ENCODE results near the gene CHST2. TPM values are rescaled to one million over a fixed set of nuclear protein-coding genes. Genes with fewer than 3 reads are reported as not detected.
A peak's percentile ranks its signal among the peaks of the same experiment; 100 is the strongest.

CHST2 gene
- total RNA-seq, 2 experiments from 2014 or later = 5.1 to 6.8 TPM

DNA sequence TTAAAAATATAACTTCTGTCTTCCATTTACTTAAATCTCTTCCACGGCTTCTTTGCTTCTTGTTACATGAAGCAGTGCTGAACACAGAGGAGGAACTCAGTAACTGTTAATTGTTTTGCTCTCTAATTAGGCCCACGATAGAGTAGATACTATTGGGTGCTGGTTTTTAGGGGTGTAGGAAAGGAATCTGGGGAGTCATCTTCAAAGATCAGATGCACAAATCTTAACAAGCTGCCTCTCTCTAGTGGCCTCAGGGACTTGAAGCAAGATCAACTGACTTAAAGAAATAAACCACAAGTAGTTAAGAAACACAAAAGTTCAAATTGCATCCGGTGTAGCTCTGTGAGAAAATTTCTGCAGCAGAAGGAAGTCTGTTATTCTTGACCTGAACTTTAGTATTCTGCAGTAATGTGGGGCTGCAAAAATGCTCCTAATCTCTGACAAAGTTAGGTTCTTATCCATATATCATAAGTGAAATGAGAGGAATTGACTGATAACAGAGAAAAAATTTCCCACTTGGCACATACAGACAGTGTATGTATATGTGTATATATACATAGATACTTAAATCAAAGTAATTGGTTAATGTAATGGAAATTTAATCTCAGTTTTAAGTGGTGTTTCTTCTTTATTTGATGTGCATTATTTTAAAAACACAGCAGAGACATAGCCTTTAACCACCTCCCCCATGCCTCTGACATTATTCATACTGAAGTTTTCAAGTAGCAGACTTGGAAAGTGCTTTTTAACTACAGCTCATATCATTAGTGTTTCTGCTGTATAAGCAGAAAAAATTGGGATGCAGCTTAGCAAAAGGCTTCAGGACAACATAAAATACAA lies 51.8 kb downstream of the CHST2 start:
- Mint-ChIP-seq H3K9me3 (ENCODE audit: low read depth) (peaks cover 22% of the 10 kb centered on the region), H3K36me3 (ENCODE audit: low read depth) (peaks cover 21% of the 10 kb centered on the region), H3K27ac (peak overlapping the region; percentile 94), H3K4me3 (peak overlapping the region; percentile 44), H3K4me1 (peaks cover 71% of the 10 kb centered on the region), H3K27me3 (no peaks in the 10 kb centered on the region)
- ChIA-PET POLR2A (interaction anchor here (0.7 kb wide), 1 partner anchor 107 kb away, joined by 3 read pairs; no protein-coding TSS in a partner anchor), CTCF (interaction anchor here (0.5 to 1.3 kb wide), 2 partner anchors 8 to 237 kb away, joined by 3 read pairs; no protein-coding TSS in a partner anchor)
- ATAC-seq (peak; percentile 71), DNase-seq (no peak)
- intact Hi-C loops (cut with DNase I, micrococcal nuclease) = no loop called here

DNA sequence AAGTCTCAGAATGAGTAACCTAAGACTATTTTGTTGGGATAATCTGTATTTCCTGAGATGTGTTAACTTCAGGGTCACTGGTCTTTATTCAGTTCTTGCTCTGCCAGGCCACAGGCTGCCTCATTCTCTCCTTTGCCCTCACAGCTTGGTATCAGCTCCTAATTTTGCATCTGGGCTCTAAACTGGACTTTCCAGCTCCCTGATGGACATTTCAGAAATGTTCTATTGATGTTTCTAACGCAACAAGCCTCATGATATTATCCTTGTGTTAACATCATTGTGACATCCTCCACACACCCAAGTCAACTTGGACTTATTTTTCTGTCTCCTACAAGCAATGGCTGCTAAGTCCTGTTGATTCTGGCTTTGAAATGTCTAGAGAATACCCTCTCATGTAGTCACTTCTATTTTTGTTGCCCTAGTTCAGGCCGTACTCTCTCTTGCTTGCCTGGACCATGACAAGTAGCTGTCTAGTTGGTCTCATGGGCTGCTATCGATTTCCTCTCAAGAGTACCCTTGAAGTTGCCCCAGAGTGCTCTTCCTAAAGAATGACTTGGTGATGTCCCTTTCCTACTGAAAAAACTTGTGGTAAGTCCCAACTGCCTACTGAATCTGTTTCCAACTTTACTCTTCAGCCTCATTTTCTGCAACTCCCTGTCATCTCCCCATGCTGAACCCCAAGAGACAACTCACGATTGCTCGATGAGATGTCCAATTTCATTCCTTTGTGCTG lies 52.7 kb downstream of the CHST2 start:
- Mint-ChIP-seq H3K4me1 (peaks cover 69% of the 10 kb centered on the region), H3K4me3 (no peak overlapping the region), H3K9me3 (ENCODE audit: low read depth) (peaks cover 22% of the 10 kb centered on the region), H3K27ac (peak overlapping the region; percentile 66), H3K36me3 (ENCODE audit: low read depth) (peaks cover 21% of the 10 kb centered on the region), H3K27me3 (no peaks in the 10 kb centered on the region)
- intact Hi-C loops (cut with DNase I, micrococcal nuclease) = no loop called here
- CTCF ChIA-PET = interaction anchor here (0.5 to 1.3 kb wide), 2 partner anchors 9 to 236 kb away, joined by 3 read pairs; no protein-coding TSS in a partner anchor
- ATAC-seq (no peak), DNase-seq (no peak)
- POLR2A ChIA-PET = no interaction called here

DNA sequence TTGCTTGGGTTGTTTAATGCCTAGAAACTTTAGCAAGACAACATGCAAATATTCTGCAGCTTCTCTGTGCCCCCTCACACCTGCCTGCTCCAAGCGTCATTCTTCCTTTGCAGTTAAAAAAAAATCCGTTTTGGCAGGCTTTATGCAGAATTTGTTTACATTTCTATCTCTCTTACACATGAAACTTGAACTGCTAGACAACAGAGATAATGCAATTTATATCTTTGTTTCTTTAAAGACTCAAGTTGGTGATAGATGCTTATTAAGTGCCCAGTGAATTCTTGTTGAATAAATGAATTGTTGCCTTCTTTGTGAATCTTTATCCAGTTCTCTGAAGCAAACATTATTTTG lies 53.2 kb downstream of the CHST2 start:
- ChIA-PET CTCF (interaction anchor here (1.3 kb wide), 1 partner anchor 9 kb away, joined by 3 read pairs; no protein-coding TSS in a partner anchor), POLR2A (no interaction called here)
- Mint-ChIP-seq H3K4me3 (no peak overlapping the region), H3K27me3 (no peaks in the 10 kb centered on the region), H3K9me3 (ENCODE audit: low read depth) (peaks cover 22% of the 10 kb centered on the region), H3K27ac (peak overlapping the region; percentile 66), H3K4me1 (peaks cover 65% of the 10 kb centered on the region), H3K36me3 (ENCODE audit: low read depth) (peaks cover 21% of the 10 kb centered on the region)
- DNase-seq = no peak
- intact Hi-C loops (cut with DNase I, micrococcal nuclease) = no loop called here
- ATAC-seq = no peak

DNA sequence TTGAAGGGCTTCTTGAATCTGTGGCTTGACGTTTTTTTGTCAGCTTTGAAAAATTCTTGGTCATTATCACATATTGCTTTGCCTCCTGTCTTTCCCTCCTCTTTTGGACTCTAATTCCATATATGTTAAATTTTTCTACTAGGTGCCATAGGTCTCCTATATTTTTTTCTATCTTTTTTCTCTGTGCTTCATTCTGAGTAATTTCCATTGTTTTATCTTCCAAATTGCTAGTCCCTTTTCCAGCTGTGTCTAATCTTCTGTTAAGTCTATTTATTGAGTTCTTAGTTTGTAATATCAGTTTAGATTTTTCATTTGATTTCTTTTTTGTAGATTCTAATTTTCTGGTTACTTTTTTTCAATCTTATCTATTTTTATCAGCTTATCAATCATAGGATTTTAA lies 53.7 kb downstream of the CHST2 start:
- Mint-ChIP-seq H3K4me3 (no peak overlapping the region), H3K9me3 (ENCODE audit: low read depth) (peaks cover 22% of the 10 kb centered on the region), H3K36me3 (ENCODE audit: low read depth) (peaks cover 21% of the 10 kb centered on the region), H3K27me3 (no peaks in the 10 kb centered on the region), H3K27ac (peak overlapping the region; percentile 16), H3K4me1 (peaks cover 63% of the 10 kb centered on the region)
- intact Hi-C loops (cut with DNase I, micrococcal nuclease) = no loop called here
- ATAC-seq (no peak), DNase-seq (no peak)
- CTCF ChIA-PET = no interaction called here
- POLR2A ChIA-PET = no interaction called here

Other genes with a start within 250 kb of the CHST2 start
- under 1 TPM; 0.39 to 0.55 TPM for gene PCOLCE2, start 230.7 kb upstream of the CHST2 start, total RNA-seq
- gene PAQR9, start 156.1 kb upstream of the CHST2 start, total RNA-seq = not detected
- 100 to 1,000 TPM; 208 to 248 TPM for gene U2SURP, start 118.2 kb upstream of the CHST2 start, total RNA-seq

Measured in activated CD4-positive, alpha-beta T cell treated with anti-CD3 and anti-CD28 coated beads for 36 hours (primary cell).